Measurements from ENCODE around the gene MAFG. TPM values are rescaled to one million over a fixed set of nuclear protein-coding genes. Genes with fewer than 3 reads are reported as not detected.

MAFG gene
- total and polyA plus RNA-seq, 2 of the 13 experiments (the other 11 are each of a cell fraction or from before 2014, with no cell fraction given), result 14.5 to 20.0 TPM

DNA sequence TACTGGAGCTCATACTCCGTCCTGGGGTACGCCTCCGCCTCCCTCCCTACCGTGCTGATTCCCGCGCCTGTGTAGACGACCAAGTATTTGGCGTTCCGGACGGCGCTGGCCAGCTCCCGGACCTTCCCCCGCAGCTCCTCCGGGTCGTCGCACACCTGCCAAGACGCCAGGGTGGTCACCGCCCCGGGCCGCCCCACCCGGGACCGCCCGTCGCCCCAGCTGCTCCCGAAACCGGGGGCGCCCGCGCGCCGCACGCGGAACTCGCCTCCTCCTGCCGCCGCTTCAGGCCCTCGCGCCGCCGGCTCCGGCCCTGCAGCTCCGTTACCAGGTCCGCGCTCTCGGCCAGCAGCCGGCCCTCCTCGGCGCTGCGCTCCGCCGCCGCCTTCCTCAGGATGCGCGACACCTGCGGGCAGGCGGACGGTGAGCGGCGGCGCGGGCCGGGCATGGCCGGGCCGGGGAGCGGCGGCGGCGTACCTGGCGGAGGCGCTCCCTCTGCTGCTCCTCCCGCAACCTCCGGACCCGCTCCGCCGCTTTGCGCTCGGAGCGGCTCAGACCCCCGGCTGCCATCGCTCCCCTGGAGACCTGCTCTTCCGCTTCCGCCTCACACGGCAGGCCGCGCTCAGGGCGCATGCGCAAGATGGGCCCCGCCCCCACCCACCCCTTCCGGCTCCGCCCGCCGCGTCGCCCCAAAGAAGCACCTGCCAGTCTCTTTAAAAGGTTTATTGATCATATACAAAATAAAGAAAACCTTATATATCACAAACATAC is 9.8 kb downstream of the MAFG start, which contains the start of gene SIRT7 (continued):
- TF ChIP-seq GPN1 (CRISPR knock-in tag; IDR thresholded peaks at IDR 0.05; ENCODE audit: borderline replicate concordance) (no peak), ZFYVE20 (CRISPR knock-in tag; IDR thresholded peaks at IDR 0.05; ENCODE audit: borderline replicate concordance, low read depth) (0 out of 2 replicates have a peak, but pooled peaks have one; percentile 73), ZNF772 (CRISPR knock-in tag; IDR thresholded peaks at IDR 0.05) (no peak), CBX5 (CRISPR knock-in tag; IDR thresholded peaks at IDR 0.05; ENCODE audit: borderline replicate concordance) (no peak), ZNF781 (CRISPR knock-in tag; IDR thresholded peaks at IDR 0.05; ENCODE audit: borderline replicate concordance, not compliant biosample characterization) (no peak), NFE2L1 (CRISPR knock-in tag; IDR thresholded peaks at IDR 0.05; ENCODE audit: borderline replicate concordance) (no peak), JARID2 (CRISPR knock-in tag; IDR thresholded peaks at IDR 0.05; ENCODE audit: insufficient replicate concordance) (no peak), ZNF570 (CRISPR knock-in tag; IDR thresholded peaks at IDR 0.05; ENCODE audit: borderline replicate concordance) (no peak), RFX1 (IDR thresholded peaks at IDR 0.05) (no peak), ZMYM4 (CRISPR knock-in tag; IDR thresholded peaks at IDR 0.05) (no peak), HOXA9 (CRISPR knock-in tag; IDR thresholded peaks at IDR 0.05; ENCODE audit: borderline replicate concordance) (peak; percentile 66; the same call in 1 of the 2 replicates), ZNF205 (CRISPR knock-in tag; IDR thresholded peaks at IDR 0.05) (no peak), SRSF9 (IDR thresholded peaks at IDR 0.05; ENCODE audit: borderline replicate concordance, insufficient read depth, low read depth, low read length, poor library complexity, severe bottlenecking) (no peak), CENPT (CRISPR knock-in tag; IDR thresholded peaks at IDR 0.05; ENCODE audit: low read depth) (peak; percentile 77; the same call in 1 of the 2 replicates), MATR3 (CRISPR knock-in tag; IDR thresholded peaks at IDR 0.05) (no peak), SNRNP70 (IDR thresholded peaks at IDR 0.05; ENCODE audit: low read depth, low read length) (no peak), ZBTB10 (CRISPR knock-in tag; IDR thresholded peaks at IDR 0.05; ENCODE audit: borderline replicate concordance) (no peak), SNAI1 (CRISPR knock-in tag; IDR thresholded peaks at IDR 0.05; ENCODE audit: borderline replicate concordance) (no peak), CCAR2 (optimal IDR thresholded peaks at IDR 0.05; ENCODE audit: low read depth, low read length) (no peak), MZF1 (CRISPR knock-in tag; IDR thresholded peaks at IDR 0.05; ENCODE audit: borderline replicate concordance) (no peak), TAF15 (IDR thresholded peaks at IDR 0.05; ENCODE audit: low read depth, low read length, poor library complexity, severe bottlenecking) (no peak), IKZF4 (CRISPR knock-in tag; IDR thresholded peaks at IDR 0.05; ENCODE audit: borderline replicate concordance, low read depth, not compliant biosample characterization) (peak; percentile 66), ZNF777 (CRISPR knock-in tag; IDR thresholded peaks at IDR 0.05) (0 out of 2 replicates have a peak, but pooled peaks have one; percentile 44), HCFC1 (IDR thresholded peaks at IDR 0.05; ENCODE audit: low read depth, low read length) (peak; percentile 11; the same call in 1 of the 2 replicates), HMG20B (CRISPR knock-in tag; conservative IDR thresholded peaks at IDR 0.05) (no peak)
- TF ChIP-seq, protein P1, sequence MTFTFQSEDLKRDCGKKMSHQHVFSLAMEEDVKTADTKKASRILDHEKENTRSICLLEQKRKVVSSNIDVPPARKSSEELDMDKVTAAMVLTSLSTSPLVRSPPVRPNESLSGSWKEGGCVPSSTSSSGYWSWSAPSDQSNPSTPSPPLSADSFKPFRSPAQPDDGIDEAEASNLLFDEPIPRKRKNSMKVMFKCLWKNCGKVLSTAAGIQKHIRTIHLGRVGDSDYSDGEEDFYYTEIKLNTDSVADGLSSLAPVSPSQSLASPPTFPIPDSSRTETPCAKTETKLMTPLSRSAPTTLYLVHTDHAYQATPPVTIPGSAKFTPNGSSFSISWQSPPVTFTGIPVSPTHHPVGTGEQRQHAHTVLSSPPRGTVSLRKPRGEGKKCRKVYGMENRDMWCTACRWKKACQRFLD (CRISPR knock-in tag; IDR thresholded peaks at IDR 0.05; ENCODE audit: borderline replicate concordance), result 0 out of 2 replicates have a peak, but pooled peaks have one; percentile 76

All from HepG2 (cell line).